Neuronal stem cell (in vitro differentiated cells): Measurements from ENCODE around the gene IFFO2.
A peak's percentile ranks its signal among the peaks of the same experiment; 100 is the strongest.

Experiments used
- DNase-seq: peaks from one replicate; pipeline ENCODE4 v3.0.0-alpha.2; 2013; ENCODE audit warnings: low spot score
- H2AFZ ChIP-seq: one replicate; pipeline ENCODE4 v1.6.1; 2013; ENCODE audit warnings: mild to moderate bottlenecking, low read length, inconsistent platforms
- H2AK5ac ChIP-seq: 2 replicates; pipeline ENCODE4 v1.6.1; 2013; ENCODE audit warnings: low read depth, mild to moderate bottlenecking, inconsistent platforms, low read length, moderate library complexity, mixed read lengths
- H2BK120ac ChIP-seq: 2 replicates; pipeline ENCODE4 v1.6.1; 2013; ENCODE audit warnings: low read depth, mild to moderate bottlenecking, inconsistent platforms, low read length, moderate library complexity, mixed read lengths
- H2BK12ac ChIP-seq: one replicate; pipeline ENCODE4 v1.6.1; 2013; ENCODE audit warnings: low read length, inconsistent platforms
- H2BK15ac ChIP-seq: 2 replicates; pipeline ENCODE4 v1.6.1; 2013; ENCODE audit warnings: mild to moderate bottlenecking, low read length, inconsistent platforms, mixed read lengths
- H2BK5ac ChIP-seq: one replicate; pipeline ENCODE4 v1.6.1; 2013; ENCODE audit warnings: inconsistent platforms, mild to moderate bottlenecking, low read length, moderate library complexity
- H3K14ac ChIP-seq: one replicate; pipeline ENCODE4 v1.6.1; 2013; ENCODE audit warnings: low read length, inconsistent platforms
- H3K18ac ChIP-seq: 2 replicates; pipeline ENCODE4 v1.6.1; 2013; ENCODE audit warnings: low read length, inconsistent platforms
- H3K23ac ChIP-seq: 2 replicates; pipeline ENCODE4 v1.6.1; 2013; ENCODE audit warnings: low read depth, mild to moderate bottlenecking, mixed read lengths, low read length, inconsistent platforms; ENCODE audit not compliant: poor library complexity
- H3K27ac ChIP-seq: replicated peaks from 3 replicates; pipeline ENCODE4 v1.5.1; 2013; ENCODE audit warnings: low read length, inconsistent platforms
- H3K27me3 ChIP-seq, 3 experiments: 2 replicates each; pipeline ENCODE4 v1.6.1; 2013; ENCODE audit warnings: low read length in 3 of 3, mild to moderate bottlenecking in 2 of 3, inconsistent platforms in 1 of 3, low read depth in 1 of 3, mixed read lengths in 1 of 3, moderate library complexity in 1 of 3; ENCODE audit not compliant: control insufficient read depth in 3 of 3, insufficient read depth in 3 of 3
- H3K36me3 ChIP-seq, 2 donors: replicated peaks in 1 of 2; 2 replicates each; pipeline ENCODE4 v1.6.1; 2013; ENCODE audit warnings: low read length in 2 of 2; ENCODE audit not compliant: control insufficient read depth in 2 of 2, insufficient read depth in 2 of 2
- H3K4ac ChIP-seq: 2 replicates; pipeline ENCODE4 v1.6.1; 2013; ENCODE audit warnings: inconsistent platforms, mild to moderate bottlenecking, low read length, moderate library complexity
- H3K4me1 ChIP-seq, 2 donors: 1 replicate in 1 of 2; 2 replicates in 1 of 2; pipeline ENCODE4 v1.6.1; 2013; ENCODE audit warnings: low read length in 2 of 2, low read depth in 1 of 2; ENCODE audit not compliant: control insufficient read depth in 2 of 2, insufficient read depth in 1 of 2
- H3K4me2 ChIP-seq: one replicate; pipeline ENCODE4 v1.6.1; 2013; ENCODE audit warnings: mild to moderate bottlenecking, low read length, inconsistent platforms; ENCODE audit not compliant: insufficient read depth, poor library complexity, severe bottlenecking
- H3K4me3 ChIP-seq, 2 donors: 2 replicates each; pipeline ENCODE4 v1.5.1; 2013; ENCODE audit warnings: low read length in 2 of 2, mild to moderate bottlenecking in 2 of 2, inconsistent platforms in 1 of 2, moderate library complexity in 1 of 2
- H3K79me1 ChIP-seq: one replicate; pipeline ENCODE4 v1.6.1; 2013; ENCODE audit warnings: low read depth, mild to moderate bottlenecking, inconsistent platforms, low read length, moderate library complexity
- H3K9ac ChIP-seq: one replicate; pipeline ENCODE4 v1.6.1; 2013; ENCODE audit warnings: mild to moderate bottlenecking, low read depth, low read length, inconsistent platforms; ENCODE audit not compliant: poor library complexity
- H3K9me3 ChIP-seq, 2 donors: replicated peaks in 1 of 2; 2 replicates each; pipeline versions ENCODE3 to v1.6.1; 2013; ENCODE audit warnings: low read length in 2 of 2, mild to moderate bottlenecking in 2 of 2, inconsistent platforms in 1 of 2, low read depth in 1 of 2, mixed read lengths in 1 of 2, moderate library complexity in 1 of 2; ENCODE audit not compliant: control insufficient read depth in 2 of 2, insufficient read depth in 1 of 2
- H4K8ac ChIP-seq: one replicate; pipeline ENCODE4 v1.6.1; 2013; ENCODE audit warnings: low read depth, mild to moderate bottlenecking, inconsistent platforms, low read length, moderate library complexity
- H4K91ac ChIP-seq: one replicate; pipeline ENCODE4 v1.6.1; 2013; ENCODE audit warnings: low read length, low read depth, mild to moderate bottlenecking, inconsistent platforms; ENCODE audit not compliant: poor library complexity
- WGBS, 2 donors: extraction: QIAGEN DNeasy Blood & Tissue Kit; methylation state at CpG; one replicate each; pipeline ENCODE4 v1.1.7; 2013; ENCODE audit warnings: missing lambda C conversion rate in 2 of 2, mixed read lengths in 1 of 2; ENCODE audit not compliant: insufficient read length in 2 of 2, insufficient replicate concordance in 1 of 2; ENCODE audit errors: extremely low coverage in 2 of 2; 5-methylcytosine and 5-hydroxymethylcytosine counted together

The IFFO2 gene

GRCh38 chr1:18913065-18913835 is 43.2 kb downstream of the IFFO2 start:
- peak overlapping the region; percentile 25 for H3K23ac ChIP-seq
- peak overlapping the region; percentile 4 for H3K18ac ChIP-seq
- H2BK5ac ChIP-seq = peak overlapping the region; percentile 58
- no peaks in the 10 kb centered on the region for H3K79me1 ChIP-seq
- peak overlapping the region; percentile 70 for H2AFZ ChIP-seq
- no peak overlapping the region for H3K9ac ChIP-seq
- peaks cover 8 to 22% of the 10 kb centered on the region in 2 donors for H3K36me3 ChIP-seq
- no CpG with 5 or more reads among the region's 22 CpGs for WGBS, 2 donors
- H3K4ac ChIP-seq = no peak overlapping the region
- DNase-seq = peak; percentile 71
- H3K4me1 ChIP-seq = peaks cover 0 to 8% of the 10 kb centered on the region in 2 donors
- H2BK120ac ChIP-seq = no peak overlapping the region
- H2BK12ac ChIP-seq = no peak overlapping the region
- H3K4me2 ChIP-seq = no peak overlapping the region
- H3K9me3 ChIP-seq = no peaks in the 10 kb centered on the region
- H4K8ac ChIP-seq = no peak overlapping the region
- H2BK15ac ChIP-seq = no peak overlapping the region
- H3K27me3 ChIP-seq = no peaks in the 10 kb centered on the region
- H4K91ac ChIP-seq = no peak overlapping the region
- no peak overlapping the region for H3K27ac ChIP-seq
- H2AK5ac ChIP-seq = no peak overlapping the region
- H3K4me3 ChIP-seq = no peak overlapping the region
- no peak overlapping the region for H3K14ac ChIP-seq

- peak overlapping the region; percentile 2 for H3K18ac ChIP-seq
- no peaks in the 10 kb centered on the region for H3K27me3 ChIP-seq
- H2BK12ac ChIP-seq = no peak overlapping the region
- no peak overlapping the region for H3K14ac ChIP-seq
- no peak overlapping the region for H2BK120ac ChIP-seq
- H3K36me3 ChIP-seq = peaks cover 8 to 28% of the 10 kb centered on the region in 2 donors
- no peaks in the 10 kb centered on the region for H3K9me3 ChIP-seq
- no peak overlapping the region for H3K4me2 ChIP-seq
- no peak overlapping the region for H2AFZ ChIP-seq
- H3K4ac ChIP-seq = no peak overlapping the region
- no peak overlapping the region for H4K8ac ChIP-seq
- no peak overlapping the region for H3K27ac ChIP-seq
- no peak overlapping the region for H2AK5ac ChIP-seq
- H3K79me1 ChIP-seq = no peaks in the 10 kb centered on the region
- WGBS, 2 donors = no CpG with 5 or more reads among the region's 3 CpGs
- no peak overlapping the region for H2BK5ac ChIP-seq
- no peak for DNase-seq
- H3K4me1 ChIP-seq = peaks cover 0 to 8% of the 10 kb centered on the region in 2 donors
- H3K9ac ChIP-seq = no peak overlapping the region
- no peak overlapping the region for H4K91ac ChIP-seq
- H3K4me3 ChIP-seq = no peak overlapping the region
- peak overlapping the region; percentile 25 for H3K23ac ChIP-seq
- no peak overlapping the region for H2BK15ac ChIP-seq
Observed at GRCh38 chr1:18912550-18912949, 43.9 kb downstream of the IFFO2 start.

- H3K36me3 ChIP-seq = peaks cover 8 to 20% of the 10 kb centered on the region in 2 donors
- no peak overlapping the region for H2AFZ ChIP-seq
- no peak overlapping the region for H3K18ac ChIP-seq
- no peaks in the 10 kb centered on the region for H3K9me3 ChIP-seq
- H3K27ac ChIP-seq = no peak overlapping the region
- no peaks in the 10 kb centered on the region for H3K79me1 ChIP-seq
- H3K14ac ChIP-seq = no peak overlapping the region
- H4K91ac ChIP-seq = no peak overlapping the region
- no peak overlapping the region for H2BK12ac ChIP-seq
- H3K4ac ChIP-seq = no peak overlapping the region
- no peak overlapping the region for H2BK5ac ChIP-seq
- no peak overlapping the region for H2BK120ac ChIP-seq
- no peak overlapping the region for H3K4me2 ChIP-seq
- DNase-seq = no peak
- WGBS, 2 donors = no CpG with 5 or more reads among the region's 17 CpGs
- H2AK5ac ChIP-seq = no peak overlapping the region
- no peak overlapping the region for H4K8ac ChIP-seq
- no peaks in the 10 kb centered on the region for H3K27me3 ChIP-seq
- H3K4me3 ChIP-seq = no peak overlapping the region
- no peak overlapping the region for H3K9ac ChIP-seq
- no peak overlapping the region for H2BK15ac ChIP-seq
- peak overlapping the region; percentile 29 for H3K23ac ChIP-seq
- peaks cover 3 to 4% of the 10 kb centered on the region in 2 donors for H3K4me1 ChIP-seq
Observed at GRCh38 chr1:18908911-18909771, 47.3 kb downstream of the IFFO2 start.
